ENCODE results near the gene MADCAM1.

DNA sequence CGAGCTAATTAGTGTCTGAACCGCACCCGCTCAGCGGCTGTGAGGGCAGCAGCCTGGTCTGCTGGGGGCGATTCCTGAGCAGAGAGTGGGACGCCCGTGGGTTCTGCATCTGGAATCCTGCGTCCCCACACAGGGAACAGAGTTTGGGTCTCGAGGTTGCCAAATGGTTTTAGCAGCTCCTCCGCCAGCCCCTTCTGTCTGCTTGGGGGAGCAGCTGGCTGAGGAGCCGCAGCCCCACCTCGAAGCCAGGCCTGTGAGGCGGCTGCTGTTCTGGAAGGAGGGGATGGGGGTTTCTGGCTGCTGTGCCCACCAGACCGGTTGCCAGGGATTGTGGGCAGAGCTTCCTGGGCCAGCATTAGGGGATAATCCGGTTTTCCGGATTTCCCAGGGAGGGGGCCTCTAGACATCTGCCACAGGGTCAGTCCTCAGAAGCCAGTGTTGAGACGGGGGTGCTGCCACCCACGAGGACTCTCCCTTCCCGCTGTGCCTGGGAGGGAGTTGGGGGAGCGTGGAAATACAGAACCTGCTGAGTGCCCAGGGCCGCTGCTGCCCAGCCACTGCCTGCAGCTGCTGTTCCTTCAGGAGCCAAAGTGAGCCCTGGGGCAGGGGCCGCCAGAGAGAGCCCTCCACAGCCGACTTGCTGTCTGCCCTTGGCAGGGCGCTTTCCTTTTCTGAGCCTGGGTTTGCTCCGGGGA, 37.2 kb downstream of the MADCAM1 start:
- TF ChIP-seq, protein P1, sequence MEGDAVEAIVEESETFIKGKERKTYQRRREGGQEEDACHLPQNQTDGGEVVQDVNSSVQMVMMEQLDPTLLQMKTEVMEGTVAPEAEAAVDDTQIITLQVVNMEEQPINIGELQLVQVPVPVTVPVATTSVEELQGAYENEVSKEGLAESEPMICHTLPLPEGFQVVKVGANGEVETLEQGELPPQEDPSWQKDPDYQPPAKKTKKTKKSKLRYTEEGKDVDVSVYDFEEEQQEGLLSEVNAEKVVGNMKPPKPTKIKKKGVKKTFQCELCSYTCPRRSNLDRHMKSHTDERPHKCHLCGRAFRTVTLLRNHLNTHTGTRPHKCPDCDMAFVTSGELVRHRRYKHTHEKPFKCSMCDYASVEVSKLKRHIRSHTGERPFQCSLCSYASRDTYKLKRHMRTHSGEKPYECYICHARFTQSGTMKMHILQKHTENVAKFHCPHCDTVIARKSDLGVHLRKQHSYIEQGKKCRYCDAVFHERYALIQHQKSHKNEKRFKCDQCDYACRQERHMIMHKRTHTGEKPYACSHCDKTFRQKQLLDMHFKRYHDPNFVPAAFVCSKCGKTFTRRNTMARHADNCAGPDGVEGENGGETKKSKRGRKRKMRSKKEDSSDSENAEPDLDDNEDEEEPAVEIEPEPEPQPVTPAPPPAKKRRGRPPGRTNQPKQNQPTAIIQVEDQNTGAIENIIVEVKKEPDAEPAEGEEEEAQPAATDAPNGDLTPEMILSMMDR (conservative IDR thresholded peaks at IDR 0.05; ENCODE audit: low read length), result no peak
- no peak for TF ChIP-seq EZH2phosphoT487 (IDR thresholded peaks at IDR 0.05; ENCODE audit: borderline replicate concordance, low read depth, low read length)

Data from OCI-LY7 (cell line).